Measurements from ENCODE around the gene ATF6. TPM values are rescaled to one million over a fixed set of nuclear protein-coding genes. Genes with fewer than 3 reads are reported as not detected.

The ATF6 gene
- total RNA-seq, 6 experiments from 2014 or later: 16.5 to 24.4 (median 20.4) TPM

GRCh38 chr1:161735837-161736236 is 30.3 kb upstream of the ATF6 start:
- no peaks in the 10 kb centered on the region for H3K27me3 ChIP-seq
- H3K9me3 ChIP-seq: no peaks in the 10 kb centered on the region
- DNase-seq (no peak), ATAC-seq (no peak)
- 84% methylated on average over 3 of the region's 3 CpGs for WGBS (ENCODE audit: insufficient coverage, low coverage, low lambda C conversion rate, missing lambda C conversion rate)
- no peak overlapping the region for H3K27ac ChIP-seq
- intact Hi-C loops (cut with DNase I): no loop called here
- H3K4me1 ChIP-seq: no peaks in the 10 kb centered on the region
- no peaks in the 10 kb centered on the region for H3K36me3 ChIP-seq
- H3K4me3 ChIP-seq: no peak overlapping the region
- TF ChIP-seq CTCF (IDR thresholded peaks at IDR 0.05) (no peak), POLR2A (IDR thresholded peaks at IDR 0.05) (no peak)

GRCh38 chr1:161736335-161736969 is 29.7 kb upstream of the ATF6 start:
- TF ChIP-seq POLR2A (IDR thresholded peaks at IDR 0.05) (no peak), CTCF (IDR thresholded peaks at IDR 0.05) (no peak)
- no peak for DNase-seq
- Histone ChIP-seq H3K4me1 (no peaks in the 10 kb centered on the region), H3K27me3 (no peaks in the 10 kb centered on the region), H3K36me3 (no peaks in the 10 kb centered on the region), H3K4me3 (no peak overlapping the region), H3K27ac (no peak overlapping the region), H3K9me3 (no peaks in the 10 kb centered on the region)
- WGBS (ENCODE audit: insufficient coverage, low coverage, low lambda C conversion rate, missing lambda C conversion rate): 49% methylated on average over 4 of the region's 4 CpGs
- intact Hi-C loops (cut with DNase I): no loop called here
- no peak for ATAC-seq

- Histone ChIP-seq H3K9me3 (no peaks in the 10 kb centered on the region), H3K36me3 (no peaks in the 10 kb centered on the region), H3K27me3 (no peaks in the 10 kb centered on the region), H3K4me3 (no peak overlapping the region), H3K27ac (no peak overlapping the region), H3K4me1 (no peaks in the 10 kb centered on the region)
- ATAC-seq: no peak
- WGBS (ENCODE audit: insufficient coverage, low coverage, low lambda C conversion rate, missing lambda C conversion rate): 88% methylated on average over 2 of the region's 2 CpGs
- no peak for DNase-seq
- TF ChIP-seq POLR2A (IDR thresholded peaks at IDR 0.05) (no peak), CTCF (IDR thresholded peaks at IDR 0.05) (no peak)
- intact Hi-C loops (cut with DNase I): no loop called here
Observed at GRCh38 chr1:161737625-161738024, 28.5 kb upstream of the ATF6 start.

GRCh38 chr1:161738627-161739287 is 27.4 kb upstream of the ATF6 start:
- peak; percentile 62 to 81 (median 78) for ATAC-seq
- WGBS (ENCODE audit: insufficient coverage, low coverage, low lambda C conversion rate, missing lambda C conversion rate): 75% methylated on average over 1 of the region's 4 CpGs
- Histone ChIP-seq H3K4me3 (no peak overlapping the region), H3K36me3 (no peaks in the 10 kb centered on the region), H3K9me3 (no peaks in the 10 kb centered on the region), H3K4me1 (no peaks in the 10 kb centered on the region), H3K27me3 (no peaks in the 10 kb centered on the region), H3K27ac (peak overlapping the region in 2 of 3 donors; percentile 2 to 48)
- DNase-seq: peak; percentile 47 to 65 (median 54)
- intact Hi-C loops (cut with DNase I): no loop called here
- TF ChIP-seq CTCF (IDR thresholded peaks at IDR 0.05) (peak; percentile 38 to 63 (median 52)), POLR2A (IDR thresholded peaks at IDR 0.05) (no peak)
